Aorta (tissue), 5 donors: ENCODE measurements around the gene ODAPH. TPM values are rescaled to one million over a fixed set of nuclear protein-coding genes. Genes with fewer than 3 reads are reported as not detected.
"Not testable (repeated sequence)": the region's sequence is repeated elsewhere in the genome, so short reads cannot be mapped to it uniquely, and the experiment has no call there.

Source experiments
- ATAC-seq: fragments of 200-7000 bp; cut with Tn5 transposase; one replicate; pipeline ENCODE4 v1.9.1; 2022; ENCODE audit warnings: moderate library complexity; ENCODE audit not compliant: low FRiP score
- DNase-seq, 2 donors: peaks; one replicate each; pipeline ENCODE4 v3.0.0-alpha.2; 2020
- H3K27ac ChIP-seq, 2 donors: one replicate each; pipeline ENCODE4 v1.5.1; 2013; ENCODE audit warnings: low read length in 2 of 2, mild to moderate bottlenecking in 2 of 2, moderate library complexity in 2 of 2, control low read depth in 1 of 2, inconsistent platforms in 1 of 2, low read depth in 1 of 2
- H3K27me3 ChIP-seq, 2 donors: one replicate each; pipeline ENCODE4 v1.6.1; 2013; ENCODE audit warnings: control low read depth in 1 of 2, low read length in 1 of 2, mild to moderate bottlenecking in 1 of 2, moderate library complexity in 1 of 2; ENCODE audit not compliant: insufficient read depth in 2 of 2, control insufficient read depth in 1 of 2
- H3K36me3 ChIP-seq, 2 donors: one replicate each; pipeline ENCODE4 v1.6.1; 2013; ENCODE audit warnings: control low read depth in 1 of 2, low read length in 1 of 2, mild to moderate bottlenecking in 1 of 2; ENCODE audit not compliant: insufficient read depth in 2 of 2, control insufficient read depth in 1 of 2
- H3K4me1 ChIP-seq, 2 donors: one replicate each; pipeline ENCODE4 v1.6.1; 2013; ENCODE audit warnings: low read length in 2 of 2, control low read depth in 1 of 2, mild to moderate bottlenecking in 1 of 2, moderate library complexity in 1 of 2; ENCODE audit not compliant: insufficient read depth in 2 of 2, control insufficient read depth in 1 of 2
- H3K4me3 ChIP-seq, 2 donors: one replicate each; pipeline ENCODE4 v1.5.1; 2013; ENCODE audit warnings: low read length in 2 of 2, control low read depth in 1 of 2, mild to moderate bottlenecking in 1 of 2
- H3K9me3 ChIP-seq: one replicate; pipeline ENCODE4 v1.6.1; 2013; ENCODE audit warnings: mild to moderate bottlenecking, low read length; ENCODE audit not compliant: control insufficient read depth
- whole genome bisulfite sequencing, 2 donors: extraction: QIAGEN DNeasy Blood & Tissue Kit; methylation state at CpG; one replicate each; pipeline ENCODE4 v1.1.7; 2013; 5-methylcytosine and 5-hydroxymethylcytosine counted together
- intact Hi-C, 2 donors: fragments of 100-400 bp; cut with DNase I; formaldehyde crosslinking; loops; one replicate each; pipeline versions ENCODE4 v1.14.2 to v1.15.0; 2022
- polyA plus RNA-seq, 2 donors: library from polyadenylated mRNA; stranded (reverse); fragments of 200-250 nt; gene quantifications; one replicate each; pipeline ENCODE4 v1.2.3, GENCODE V29; 2013
- total RNA-seq, 2 donors: library from RNA; stranded (reverse); fragmentation: NEBNext Ultra II Directional; extraction: Animal tissue kit (Norgen Biotek cat#: 25700); gene quantifications; one replicate each; pipeline ENCODE4 v1.2.1, GENCODE V29; 2021
- donor health status: healthy with polysubstance abuse.
- donor health status: Bipolar disorder and iron deficiency.
- donor health status: DM: no; HTN: no; CAD: no.
- donor health status: DM: no; HTN: no; CAD: no.
- donor health status: DM: yes; HTN: yes; CAD: no.

ODAPH gene
- total and polyA plus RNA-seq, 4 donors = not detected

- no peaks in the 10 kb centered on the region for H3K36me3 ChIP-seq
- DNase-seq (no peak), ATAC-seq (no peak)
- peaks cover 3 to 7% of the 10 kb centered on the region in 2 donors for H3K4me1 ChIP-seq
- no peak overlapping the region for H3K27ac ChIP-seq
- WGBS, 2 donors = 90 to 91% methylated on average over 1 of the region's 1 CpG
- no peak overlapping the region for H3K4me3 ChIP-seq
- intact Hi-C loops = no loop called here
- no peaks in the 10 kb centered on the region for H3K27me3 ChIP-seq
- no peaks in the 10 kb centered on the region for H3K9me3 ChIP-seq
Measured at GRCh38 chr4:75516144-75516543, 39.7 kb upstream of the ODAPH start.

- H3K36me3 ChIP-seq, DNase-seq, H3K4me1 ChIP-seq, intact Hi-C loops, H3K4me3 ChIP-seq, ATAC-seq, H3K27me3 ChIP-seq, H3K9me3 ChIP-seq, H3K27ac ChIP-seq: not testable (repeated sequence)
- 94 to 97% methylated on average over 3 to 4 of the region's 7 CpGs for WGBS, 2 donors
Measured at GRCh38 chr4:75519452-75519851, 36.4 kb upstream of the ODAPH start.

- ATAC-seq = no peak
- intact Hi-C loops = no loop called here
- DNase-seq = no peak
- no peak overlapping the region for H3K4me3 ChIP-seq
- H3K9me3 ChIP-seq = no peaks in the 10 kb centered on the region
- H3K27me3 ChIP-seq = no peaks in the 10 kb centered on the region
- peaks cover 0 to 4% of the 10 kb centered on the region in 2 donors for H3K36me3 ChIP-seq
- WGBS, 2 donors = 82 to 92% methylated on average over 1 of the region's 1 CpG
- H3K27ac ChIP-seq = no peak overlapping the region
- no peaks in the 10 kb centered on the region for H3K4me1 ChIP-seq
Measured at GRCh38 chr4:75525086-75525485, 30.8 kb upstream of the ODAPH start.

DNA sequence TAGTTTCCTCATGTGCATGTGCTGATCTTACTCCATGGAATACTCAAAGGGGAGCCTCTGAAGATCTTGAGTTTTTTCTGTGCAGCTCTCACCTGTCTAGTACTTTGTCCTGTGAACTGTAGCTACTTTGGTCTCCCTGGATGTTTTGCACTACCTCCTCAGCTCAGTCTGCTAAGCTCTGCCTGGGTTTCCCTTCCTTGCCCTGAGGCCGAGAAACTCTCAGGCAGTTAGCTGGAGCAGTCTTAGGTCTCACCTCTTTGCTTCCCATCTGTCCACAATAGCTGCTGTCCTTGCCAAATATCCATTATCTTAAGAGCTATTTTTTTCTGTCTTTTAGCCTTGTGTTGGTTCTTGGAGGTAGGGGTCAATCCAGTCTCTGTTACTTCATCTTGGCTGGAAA, 30.0 kb upstream of the ODAPH start:
- Histone ChIP-seq H3K27ac (no peak overlapping the region), H3K9me3 (no peaks in the 10 kb centered on the region), H3K27me3 (no peaks in the 10 kb centered on the region), H3K4me1 (no peaks in the 10 kb centered on the region), H3K4me3 (no peak overlapping the region), H3K36me3 (peaks cover 1 to 8% of the 10 kb centered on the region in 2 donors)
- WGBS, 2 donors = 98 to 100% methylated on average over 1 of the region's 1 CpG
- no peak for ATAC-seq
- intact Hi-C loops = no loop called here
- no peak for DNase-seq

GRCh38 chr4:75527482-75527881, 28.4 kb upstream of the ODAPH start:
- intact Hi-C loops = no loop called here
- no peak for ATAC-seq
- no peaks in the 10 kb centered on the region for H3K27me3 ChIP-seq
- H3K9me3 ChIP-seq = peaks cover 2% of the 10 kb centered on the region
- no peak overlapping the region for H3K4me3 ChIP-seq
- DNase-seq = no peak
- no peaks in the 10 kb centered on the region for H3K4me1 ChIP-seq
- peaks cover 6 to 9% of the 10 kb centered on the region in 2 donors for H3K36me3 ChIP-seq
- H3K27ac ChIP-seq = no peak overlapping the region

- Histone ChIP-seq H3K4me1 (no peaks in the 10 kb centered on the region), H3K27ac (no peak overlapping the region), H3K36me3 (peaks cover 6 to 9% of the 10 kb centered on the region in 2 donors), H3K9me3 (peaks cover 2% of the 10 kb centered on the region), H3K27me3 (no peaks in the 10 kb centered on the region), H3K4me3 (no peak overlapping the region)
- intact Hi-C loops = no loop called here
- ATAC-seq = no peak
- no peak for DNase-seq
- 93 to 98% methylated on average over 2 of the region's 2 CpGs for WGBS, 2 donors
Measured at GRCh38 chr4:75530556-75531322, 25.1 kb upstream of the ODAPH start.

DNA sequence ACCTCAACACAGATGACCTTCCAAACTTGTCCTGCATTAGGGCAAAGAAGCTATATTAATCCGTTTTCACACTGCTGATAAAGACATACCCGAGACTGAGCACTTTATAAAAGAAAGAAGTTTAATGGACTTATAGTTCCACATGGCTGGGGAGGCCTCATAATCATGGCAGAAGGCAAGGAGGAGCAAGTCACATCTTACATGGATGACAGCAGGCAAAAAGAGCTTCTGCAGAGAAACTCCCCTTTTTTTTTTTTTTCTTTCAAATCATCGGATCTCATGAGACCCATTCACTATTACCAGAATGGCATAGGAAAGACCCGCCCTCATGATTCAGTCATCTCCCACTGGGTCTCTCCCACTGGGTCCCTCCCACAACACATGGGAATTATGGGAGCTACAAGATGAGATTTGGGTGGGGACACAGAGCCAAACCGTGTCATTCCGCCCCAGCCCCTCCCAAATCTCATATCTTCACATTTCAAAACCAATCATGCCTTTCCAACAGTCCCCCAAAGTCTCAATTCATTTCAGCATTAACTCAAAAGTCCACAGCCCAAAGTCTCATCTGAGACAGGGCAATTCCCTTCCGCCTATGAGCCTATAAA, 24.2 kb upstream of the ODAPH start:
- ATAC-seq, H3K4me3 ChIP-seq, H3K9me3 ChIP-seq, H3K27me3 ChIP-seq, H3K36me3 ChIP-seq, intact Hi-C loops, DNase-seq, H3K4me1 ChIP-seq, H3K27ac ChIP-seq: not testable (repeated sequence)
- WGBS, 2 donors = 73 to 98% methylated on average over 7 of the region's 7 CpGs

- intact Hi-C loops, H3K27ac ChIP-seq, H3K36me3 ChIP-seq, ATAC-seq, H3K9me3 ChIP-seq, H3K4me1 ChIP-seq, H3K4me3 ChIP-seq, H3K27me3 ChIP-seq, DNase-seq: not testable (repeated sequence)
- 95 to 97% methylated on average over 4 of the region's 4 CpGs for WGBS, 2 donors
Measured at GRCh38 chr4:75533339-75533887, 22.5 kb upstream of the ODAPH start.

DNA sequence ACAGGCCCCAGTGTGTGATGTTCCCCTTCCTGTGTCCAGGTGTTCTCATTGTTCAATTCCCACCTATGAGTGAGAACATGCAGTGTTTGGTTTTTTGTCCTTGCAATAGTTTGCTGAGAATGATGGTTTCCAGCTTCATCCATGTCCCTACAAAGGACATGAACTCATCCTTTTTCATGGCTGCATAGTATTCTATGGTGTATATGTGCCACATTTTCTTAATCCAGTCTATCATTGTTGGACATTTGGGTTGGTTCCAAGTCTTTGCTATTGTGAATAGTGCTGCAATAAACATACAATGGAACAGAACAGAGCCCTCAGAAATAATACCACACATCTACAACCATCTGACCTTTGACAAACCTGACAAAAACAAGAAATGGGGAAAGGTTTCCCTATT, 21.9 kb upstream of the ODAPH start:
- ATAC-seq, intact Hi-C loops, H3K9me3 ChIP-seq, H3K27me3 ChIP-seq, H3K36me3 ChIP-seq, H3K4me3 ChIP-seq, H3K4me1 ChIP-seq, DNase-seq, H3K27ac ChIP-seq: not testable (repeated sequence)
